Suprapubic skin (tissue), 4 donors: ENCODE results near the gene SRRT. TPM values are rescaled to one million over a fixed set of nuclear protein-coding genes. Genes with fewer than 3 reads are reported as not detected.

Experiments
- DNase-seq, 2 donors: peaks; one replicate each; pipeline ENCODE4 v3.0.0-alpha.2; 2019; ENCODE audit warnings: low spot score in 2 of 2
- H3K27ac ChIP-seq: fragments of 200-600 bp; sonication (generic); one replicate; pipeline ENCODE4 v1.5.1; 2019
- H3K27me3 ChIP-seq: fragments of 200-600 bp; sonication (generic); one replicate; pipeline ENCODE4 v1.5.1; 2019
- H3K36me3 ChIP-seq: fragments of 200-600 bp; sonication (generic); one replicate; pipeline ENCODE4 v1.5.1; 2019
- H3K4me1 ChIP-seq: fragments of 200-600 bp; sonication (generic); one replicate; pipeline ENCODE4 v1.5.1; 2019
- H3K4me3 ChIP-seq: fragments of 200-600 bp; sonication (generic); one replicate; pipeline ENCODE4 v1.5.1; 2019; ENCODE audit warnings: mild to moderate bottlenecking
- H3K9me3 ChIP-seq: fragments of 200-600 bp; sonication (generic); one replicate; pipeline ENCODE4 v1.5.1; 2019
- EP300 ChIP-seq: sonication (generic); formaldehyde crosslinking; IDR thresholded peaks from one replicate; pipeline ENCODE4 v1.6.1; 2017; ENCODE audit warnings: antibody characterized with exemption
- POLR2A ChIP-seq, 2 donors: fragments of 450-650 bp; IDR thresholded peaks; one replicate each; pipeline ENCODE4 v1.6.1; 2017; ENCODE audit warnings: antibody characterized with exemption in 2 of 2, mild to moderate bottlenecking in 2 of 2, moderate library complexity in 2 of 2
- POLR2AphosphoS5 ChIP-seq, 3 donors: sonication (generic); formaldehyde crosslinking; IDR thresholded peaks; one replicate each; pipeline ENCODE4 v1.6.1; 2017; ENCODE audit warnings: antibody characterized with exemption in 3 of 3
- WGBS: methylation state at CpG from one replicate; pipeline ENCODE4 v1.1.5; 2018; 5-methylcytosine and 5-hydroxymethylcytosine counted together
- total RNA-seq, 4 donors: library from RNA; depleted of rRNA; stranded (reverse); fragments of >200 nt; gene quantifications; one replicate each; pipeline ENCODE4 v1.1.0, GENCODE V29; 2016
- TF ChIP-seq, protein P1 (sequence below), 2 donors: fragments of 200-600 bp in 1 of 2; fragments of 450-650 bp in 1 of 2; sonication (generic) in 1 of 2; IDR thresholded peaks; one replicate each; pipeline ENCODE4 v1.5.1; 2016 to 2019; ENCODE audit warnings: antibody characterized with exemption in 2 of 2, mild to moderate bottlenecking in 1 of 2, moderate library complexity in 1 of 2

Gene SRRT
- total RNA-seq, 4 donors from 2014 or later = 62.8 to 163 (median 92.8) TPM

GRCh38 chr7:100882201-100882600 lies 7.3 kb downstream of the SRRT start:
- no peaks in the 10 kb centered on the region for H3K27me3 ChIP-seq
- H3K27ac ChIP-seq = no peak overlapping the region
- DNase-seq = no peak
- peaks cover 20% of the 10 kb centered on the region for H3K4me1 ChIP-seq
- WGBS = 94% methylated on average over 9 of the region's 9 CpGs
- no peaks in the 10 kb centered on the region for H3K9me3 ChIP-seq
- peaks cover 64% of the 10 kb centered on the region for H3K36me3 ChIP-seq
- no peak overlapping the region for H3K4me3 ChIP-seq
- TF ChIP-seq, protein P1, sequence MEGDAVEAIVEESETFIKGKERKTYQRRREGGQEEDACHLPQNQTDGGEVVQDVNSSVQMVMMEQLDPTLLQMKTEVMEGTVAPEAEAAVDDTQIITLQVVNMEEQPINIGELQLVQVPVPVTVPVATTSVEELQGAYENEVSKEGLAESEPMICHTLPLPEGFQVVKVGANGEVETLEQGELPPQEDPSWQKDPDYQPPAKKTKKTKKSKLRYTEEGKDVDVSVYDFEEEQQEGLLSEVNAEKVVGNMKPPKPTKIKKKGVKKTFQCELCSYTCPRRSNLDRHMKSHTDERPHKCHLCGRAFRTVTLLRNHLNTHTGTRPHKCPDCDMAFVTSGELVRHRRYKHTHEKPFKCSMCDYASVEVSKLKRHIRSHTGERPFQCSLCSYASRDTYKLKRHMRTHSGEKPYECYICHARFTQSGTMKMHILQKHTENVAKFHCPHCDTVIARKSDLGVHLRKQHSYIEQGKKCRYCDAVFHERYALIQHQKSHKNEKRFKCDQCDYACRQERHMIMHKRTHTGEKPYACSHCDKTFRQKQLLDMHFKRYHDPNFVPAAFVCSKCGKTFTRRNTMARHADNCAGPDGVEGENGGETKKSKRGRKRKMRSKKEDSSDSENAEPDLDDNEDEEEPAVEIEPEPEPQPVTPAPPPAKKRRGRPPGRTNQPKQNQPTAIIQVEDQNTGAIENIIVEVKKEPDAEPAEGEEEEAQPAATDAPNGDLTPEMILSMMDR (IDR thresholded peaks at IDR 0.05) = no peak
- TF ChIP-seq POLR2AphosphoS5 (IDR thresholded peaks at IDR 0.05) = no peak
- no peak for TF ChIP-seq EP300
- TF ChIP-seq POLR2A (IDR thresholded peaks at IDR 0.05) = no peak

DNA sequence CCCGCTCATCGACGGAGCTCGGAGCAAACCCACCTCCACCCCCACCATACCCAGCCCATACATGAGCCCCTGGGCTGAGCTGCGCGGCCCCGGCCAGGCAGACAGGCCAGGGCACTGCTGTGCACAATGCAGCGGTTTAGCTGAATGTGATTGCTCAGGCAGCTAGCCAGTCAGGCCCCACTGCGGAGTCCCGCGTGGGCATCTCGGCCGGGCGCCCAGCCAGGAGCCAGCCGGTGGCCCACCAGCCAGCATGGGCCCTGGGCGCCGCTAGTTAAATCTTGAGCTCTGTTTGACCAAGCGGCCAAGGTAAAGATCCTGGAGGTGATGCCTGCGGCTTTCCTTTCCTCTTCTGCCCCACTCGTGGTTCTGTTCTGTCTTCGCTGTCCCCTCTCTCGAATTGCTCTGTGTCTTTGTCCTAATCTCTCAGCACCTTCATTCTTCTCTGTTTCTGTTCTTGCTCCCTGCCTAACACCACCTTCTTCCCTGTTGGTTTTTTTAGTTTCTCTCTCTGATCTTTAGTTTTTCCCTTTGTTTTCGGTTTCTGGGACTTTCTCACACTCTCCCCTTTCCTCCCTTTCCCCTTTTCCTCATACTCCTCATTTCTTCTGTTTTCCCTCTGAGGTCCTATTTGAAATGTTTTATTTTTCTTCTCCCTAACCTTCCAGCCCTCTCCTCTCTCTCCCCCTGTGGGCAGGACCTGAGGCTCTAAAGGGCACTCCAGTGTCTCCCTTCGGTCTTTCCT lies 8.1 kb downstream of the SRRT start:
- no peak overlapping the region for H3K4me3 ChIP-seq
- TF ChIP-seq EP300 = no peak
- TF ChIP-seq POLR2AphosphoS5 (IDR thresholded peaks at IDR 0.05) = no peak
- TF ChIP-seq, protein P1 (IDR thresholded peaks at IDR 0.05) = no peak
- TF ChIP-seq POLR2A (IDR thresholded peaks at IDR 0.05) = no peak
- WGBS = 91% methylated on average over 23 of the region's 24 CpGs
- H3K27ac ChIP-seq = no peak overlapping the region
- DNase-seq = no peak
- H3K27me3 ChIP-seq = no peaks in the 10 kb centered on the region
- no peaks in the 10 kb centered on the region for H3K9me3 ChIP-seq
- H3K36me3 ChIP-seq = peaks cover 72% of the 10 kb centered on the region
- peaks cover 21% of the 10 kb centered on the region for H3K4me1 ChIP-seq

GRCh38 chr7:100884736-100885439 lies 10.0 kb downstream of the SRRT start:
- Histone ChIP-seq H3K27me3 (no peaks in the 10 kb centered on the region), H3K27ac (no peak overlapping the region), H3K4me1 (peaks cover 26% of the 10 kb centered on the region), H3K4me3 (no peak overlapping the region), H3K36me3 (peaks cover 78% of the 10 kb centered on the region), H3K9me3 (no peaks in the 10 kb centered on the region)
- TF ChIP-seq, protein P1 (IDR thresholded peaks at IDR 0.05) = no peak
- no peak for TF ChIP-seq POLR2A (IDR thresholded peaks at IDR 0.05)
- TF ChIP-seq EP300 = no peak
- no peak for TF ChIP-seq POLR2AphosphoS5 (IDR thresholded peaks at IDR 0.05)
- DNase-seq = no peak
- 91% methylated on average over 29 of the region's 29 CpGs for WGBS

GRCh38 chr7:100885440-100886141 lies 10.7 kb downstream of the SRRT start:
- TF ChIP-seq, protein P1 (IDR thresholded peaks at IDR 0.05) = no peak
- no peak for TF ChIP-seq EP300
- TF ChIP-seq POLR2AphosphoS5 (IDR thresholded peaks at IDR 0.05) = no peak
- TF ChIP-seq POLR2A (IDR thresholded peaks at IDR 0.05) = no peak
- Histone ChIP-seq H3K4me1 (peaks cover 31% of the 10 kb centered on the region), H3K36me3 (peaks cover 77% of the 10 kb centered on the region), H3K9me3 (no peaks in the 10 kb centered on the region), H3K4me3 (no peak overlapping the region), H3K27me3 (no peaks in the 10 kb centered on the region), H3K27ac (no peak overlapping the region)
- WGBS = 84% methylated on average over 22 of the region's 22 CpGs
- no peak for DNase-seq
